Calu3 (cell line): ENCODE data around the gene RXFP3. TPM values are rescaled to one million over a fixed set of nuclear protein-coding genes. Genes with fewer than 3 reads are reported as not detected.

Experiments used
- BruUV-seq: library from RNA; stranded (reverse); fragments of 400-500 nt; replicated peaks from 2 replicates; lab custom pipeline; 2021; lab: Mats Ljungman, UMichigan
- CTCF ChIA-PET: fragments of 300-600 bp; sonication (Branson Sonifier 250); formaldehyde crosslinking; loops from one replicate; lab custom pipeline; 2022; ENCODE audit warnings: antibody characterized with exemption; lab: Charles Lee
- DNase-seq: peaks from one replicate; pipeline ENCODE4 v3.0.0; 2022
- H3K27ac Mint-ChIP-seq: one replicate; pipeline ENCODE4 v1.8.0; 2022; ENCODE audit warnings: mixed read lengths; ENCODE audit not compliant: unreplicated experiment
- H3K27me3 Mint-ChIP-seq: one replicate; pipeline ENCODE4 v1.8.0; 2022; ENCODE audit warnings: mixed read lengths; ENCODE audit not compliant: unreplicated experiment
- H3K36me3 Mint-ChIP-seq: one replicate; pipeline ENCODE4 v1.8.0; 2022; ENCODE audit warnings: mild to moderate bottlenecking, moderate library complexity, mixed read lengths; ENCODE audit not compliant: insufficient read depth, unreplicated experiment
- H3K4me1 Mint-ChIP-seq: one replicate; pipeline ENCODE4 v1.8.0; 2022; ENCODE audit warnings: mild to moderate bottlenecking, low read depth, mixed read lengths; ENCODE audit not compliant: unreplicated experiment
- H3K4me3 Mint-ChIP-seq: one replicate; pipeline ENCODE4 v1.8.0; 2022; ENCODE audit warnings: mild to moderate bottlenecking, low read depth, moderate library complexity, mixed read lengths; ENCODE audit not compliant: unreplicated experiment
- H3K9me3 Mint-ChIP-seq: one replicate; pipeline ENCODE4 v1.8.0; 2022; ENCODE audit warnings: low read depth, mixed read lengths; ENCODE audit not compliant: unreplicated experiment
- intact Hi-C: fragments of 100-400 bp; cut with micrococcal nuclease; formaldehyde crosslinking; loops from one replicate; pipeline ENCODE4 v1.10.0; 2022; ENCODE audit not compliant: unreplicated experiment
- total RNA-seq: library from RNA; stranded (reverse); gene quantifications from 2 replicates; pipeline ENCODE4 v1.2.3, GENCODE V29; 2022
- TF ChIP-seq, protein P1 (sequence below): fragments of 200-600 bp; IDR thresholded peaks from one replicate; pipeline ENCODE4 v1.8.0; 2022; ENCODE audit warnings: antibody characterized with exemption; ENCODE audit not compliant: unreplicated experiment

Gene RXFP3
- total RNA-seq, 1 experiment from 2014 or later: not detected

DNA sequence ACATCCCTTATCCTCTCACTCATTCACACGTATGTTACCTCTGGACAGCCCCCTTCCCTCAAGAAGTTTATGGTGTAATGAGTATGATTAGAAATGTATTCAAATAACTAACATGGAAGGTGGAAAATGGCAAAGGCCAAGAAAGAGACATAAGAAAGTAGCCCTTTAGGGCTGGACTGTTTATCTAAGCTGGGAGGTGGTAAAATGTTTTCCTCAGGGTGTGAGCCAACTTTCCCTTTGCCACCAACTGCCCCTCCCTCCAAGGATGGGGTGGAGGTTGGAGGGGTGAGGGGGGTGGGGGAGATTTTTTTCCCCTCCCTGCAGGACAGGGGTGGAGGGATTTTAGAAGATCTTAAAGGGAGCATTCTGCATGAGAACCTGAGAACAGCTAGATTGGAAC is 40.1 kb downstream of the RXFP3 start:
- no TSS peak for BruUV-seq
- TF ChIP-seq, protein P1, sequence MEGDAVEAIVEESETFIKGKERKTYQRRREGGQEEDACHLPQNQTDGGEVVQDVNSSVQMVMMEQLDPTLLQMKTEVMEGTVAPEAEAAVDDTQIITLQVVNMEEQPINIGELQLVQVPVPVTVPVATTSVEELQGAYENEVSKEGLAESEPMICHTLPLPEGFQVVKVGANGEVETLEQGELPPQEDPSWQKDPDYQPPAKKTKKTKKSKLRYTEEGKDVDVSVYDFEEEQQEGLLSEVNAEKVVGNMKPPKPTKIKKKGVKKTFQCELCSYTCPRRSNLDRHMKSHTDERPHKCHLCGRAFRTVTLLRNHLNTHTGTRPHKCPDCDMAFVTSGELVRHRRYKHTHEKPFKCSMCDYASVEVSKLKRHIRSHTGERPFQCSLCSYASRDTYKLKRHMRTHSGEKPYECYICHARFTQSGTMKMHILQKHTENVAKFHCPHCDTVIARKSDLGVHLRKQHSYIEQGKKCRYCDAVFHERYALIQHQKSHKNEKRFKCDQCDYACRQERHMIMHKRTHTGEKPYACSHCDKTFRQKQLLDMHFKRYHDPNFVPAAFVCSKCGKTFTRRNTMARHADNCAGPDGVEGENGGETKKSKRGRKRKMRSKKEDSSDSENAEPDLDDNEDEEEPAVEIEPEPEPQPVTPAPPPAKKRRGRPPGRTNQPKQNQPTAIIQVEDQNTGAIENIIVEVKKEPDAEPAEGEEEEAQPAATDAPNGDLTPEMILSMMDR: no peak
- H3K27ac Mint-ChIP-seq: no peak overlapping the region
- no peaks in the 10 kb centered on the region for H3K36me3 Mint-ChIP-seq
- no peaks in the 10 kb centered on the region for H3K9me3 Mint-ChIP-seq
- peaks cover 8% of the 10 kb centered on the region for H3K27me3 Mint-ChIP-seq
- H3K4me1 Mint-ChIP-seq: no peaks in the 10 kb centered on the region
- no peak for DNase-seq
- intact Hi-C loops: no loop called here
- CTCF ChIA-PET: no interaction called here
- H3K4me3 Mint-ChIP-seq: no peak overlapping the region

DNA sequence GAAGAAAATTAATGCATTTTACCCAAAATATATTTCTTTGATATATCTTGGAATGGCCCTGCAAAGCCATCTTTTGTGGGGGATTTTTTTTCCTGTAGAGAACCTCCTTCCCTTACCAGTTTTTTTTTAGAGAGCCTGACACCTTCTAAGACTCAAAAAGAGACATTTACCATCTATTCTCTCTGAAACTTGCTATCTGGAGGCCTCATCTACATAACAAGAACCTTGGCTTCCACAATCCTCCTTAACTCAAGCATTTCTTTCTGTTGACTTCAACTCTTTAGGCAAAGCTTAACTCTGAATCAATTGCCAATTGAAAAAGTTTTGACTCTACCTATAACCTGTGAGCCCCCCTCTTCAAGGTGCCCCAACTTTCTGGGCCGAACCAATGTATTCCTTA is 42.1 kb downstream of the RXFP3 start:
- BruUV-seq: no TSS peak
- Mint-ChIP-seq H3K4me3 (no peak overlapping the region), H3K36me3 (no peaks in the 10 kb centered on the region), H3K4me1 (no peaks in the 10 kb centered on the region), H3K27me3 (no peaks in the 10 kb centered on the region), H3K9me3 (no peaks in the 10 kb centered on the region), H3K27ac (no peak overlapping the region)
- DNase-seq: no peak
- intact Hi-C loops: no loop called here
- TF ChIP-seq, protein P1: no peak
- CTCF ChIA-PET: no interaction called here

DNA sequence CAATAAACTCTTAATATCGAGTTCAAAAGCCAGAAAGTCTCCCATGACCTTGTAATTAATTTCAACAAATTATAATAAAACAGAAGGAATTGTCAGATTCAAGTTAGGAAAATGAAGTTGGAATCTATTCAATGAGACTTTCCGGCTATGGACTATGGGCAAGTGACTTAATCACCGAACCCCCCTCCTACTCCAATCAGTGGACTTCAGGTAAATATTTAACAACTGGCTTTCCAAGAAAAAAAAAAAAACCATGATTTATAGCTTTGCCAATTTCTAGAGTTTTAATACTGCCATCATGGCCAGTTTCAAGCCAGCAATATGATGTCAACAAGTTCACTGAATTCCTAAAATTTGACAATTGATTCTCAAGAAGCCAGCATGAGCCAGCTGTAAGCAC is 43.8 kb downstream of the RXFP3 start:
- no peak for DNase-seq
- no peaks in the 10 kb centered on the region for H3K4me1 Mint-ChIP-seq
- BruUV-seq: no TSS peak
- no peaks in the 10 kb centered on the region for H3K36me3 Mint-ChIP-seq
- H3K27ac Mint-ChIP-seq: no peak overlapping the region
- no peaks in the 10 kb centered on the region for H3K27me3 Mint-ChIP-seq
- TF ChIP-seq, protein P1: no peak
- no peaks in the 10 kb centered on the region for H3K9me3 Mint-ChIP-seq
- no peak overlapping the region for H3K4me3 Mint-ChIP-seq
- CTCF ChIA-PET: no interaction called here
- intact Hi-C loops: no loop called here

DNA sequence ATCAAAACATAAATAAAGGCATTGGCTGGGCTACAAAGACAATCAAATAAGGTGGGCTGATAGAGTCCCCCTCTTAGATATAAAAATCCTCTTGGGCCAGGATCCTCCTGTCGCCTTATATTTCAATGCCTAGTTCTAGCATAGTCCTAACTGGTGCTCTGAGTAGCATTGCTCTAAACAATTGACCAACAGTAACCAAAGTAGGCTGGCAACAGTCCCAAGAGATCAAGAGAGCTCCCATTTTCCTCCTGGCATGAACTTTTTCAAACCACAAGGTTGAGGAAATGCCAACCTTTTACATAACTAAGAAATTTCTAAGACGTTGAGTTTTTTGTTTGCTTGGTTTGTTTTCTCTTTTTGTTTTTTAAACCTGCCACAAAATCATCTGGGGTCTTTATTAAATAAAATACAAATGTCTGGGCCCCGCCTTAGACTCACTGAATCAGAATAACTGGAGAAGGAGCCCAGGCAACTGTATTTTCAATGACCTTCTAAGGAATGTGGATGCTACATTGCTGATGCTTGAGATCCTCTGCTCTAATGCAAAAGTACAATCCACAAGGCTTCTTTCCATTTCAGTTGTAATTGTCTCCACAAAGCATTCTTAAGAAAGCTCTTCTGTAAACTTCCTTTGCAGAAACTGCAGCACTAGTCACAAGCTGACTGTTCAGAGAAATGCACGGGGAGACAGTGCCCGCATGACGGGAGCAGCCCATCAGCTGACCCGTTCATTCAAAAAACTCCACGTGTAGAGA is 45.4 kb downstream of the RXFP3 start:
- CTCF ChIA-PET: no interaction called here
- no peaks in the 10 kb centered on the region for H3K9me3 Mint-ChIP-seq
- no peaks in the 10 kb centered on the region for H3K36me3 Mint-ChIP-seq
- TF ChIP-seq, protein P1: no peak
- no TSS peak for BruUV-seq
- H3K27ac Mint-ChIP-seq: no peak overlapping the region
- no peaks in the 10 kb centered on the region for H3K27me3 Mint-ChIP-seq
- no peak for DNase-seq
- H3K4me1 Mint-ChIP-seq: no peaks in the 10 kb centered on the region
- no peak overlapping the region for H3K4me3 Mint-ChIP-seq
- intact Hi-C loops: no loop called here
